ENCODE results near the gene MAP3K13. TPM values are rescaled to one million over a fixed set of nuclear protein-coding genes. Genes with fewer than 3 reads are reported as not detected.

MAP3K13 gene, protein sequence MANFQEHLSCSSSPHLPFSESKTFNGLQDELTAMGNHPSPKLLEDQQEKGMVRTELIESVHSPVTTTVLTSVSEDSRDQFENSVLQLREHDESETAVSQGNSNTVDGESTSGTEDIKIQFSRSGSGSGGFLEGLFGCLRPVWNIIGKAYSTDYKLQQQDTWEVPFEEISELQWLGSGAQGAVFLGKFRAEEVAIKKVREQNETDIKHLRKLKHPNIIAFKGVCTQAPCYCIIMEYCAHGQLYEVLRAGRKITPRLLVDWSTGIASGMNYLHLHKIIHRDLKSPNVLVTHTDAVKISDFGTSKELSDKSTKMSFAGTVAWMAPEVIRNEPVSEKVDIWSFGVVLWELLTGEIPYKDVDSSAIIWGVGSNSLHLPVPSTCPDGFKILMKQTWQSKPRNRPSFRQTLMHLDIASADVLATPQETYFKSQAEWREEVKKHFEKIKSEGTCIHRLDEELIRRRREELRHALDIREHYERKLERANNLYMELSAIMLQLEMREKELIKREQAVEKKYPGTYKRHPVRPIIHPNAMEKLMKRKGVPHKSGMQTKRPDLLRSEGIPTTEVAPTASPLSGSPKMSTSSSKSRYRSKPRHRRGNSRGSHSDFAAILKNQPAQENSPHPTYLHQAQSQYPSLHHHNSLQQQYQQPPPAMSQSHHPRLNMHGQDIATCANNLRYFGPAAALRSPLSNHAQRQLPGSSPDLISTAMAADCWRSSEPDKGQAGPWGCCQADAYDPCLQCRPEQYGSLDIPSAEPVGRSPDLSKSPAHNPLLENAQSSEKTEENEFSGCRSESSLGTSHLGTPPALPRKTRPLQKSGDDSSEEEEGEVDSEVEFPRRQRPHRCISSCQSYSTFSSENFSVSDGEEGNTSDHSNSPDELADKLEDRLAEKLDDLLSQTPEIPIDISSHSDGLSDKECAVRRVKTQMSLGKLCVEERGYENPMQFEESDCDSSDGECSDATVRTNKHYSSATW
- total RNA-seq = 10.3 and 11.8 TPM in 2 replicates

DNA sequence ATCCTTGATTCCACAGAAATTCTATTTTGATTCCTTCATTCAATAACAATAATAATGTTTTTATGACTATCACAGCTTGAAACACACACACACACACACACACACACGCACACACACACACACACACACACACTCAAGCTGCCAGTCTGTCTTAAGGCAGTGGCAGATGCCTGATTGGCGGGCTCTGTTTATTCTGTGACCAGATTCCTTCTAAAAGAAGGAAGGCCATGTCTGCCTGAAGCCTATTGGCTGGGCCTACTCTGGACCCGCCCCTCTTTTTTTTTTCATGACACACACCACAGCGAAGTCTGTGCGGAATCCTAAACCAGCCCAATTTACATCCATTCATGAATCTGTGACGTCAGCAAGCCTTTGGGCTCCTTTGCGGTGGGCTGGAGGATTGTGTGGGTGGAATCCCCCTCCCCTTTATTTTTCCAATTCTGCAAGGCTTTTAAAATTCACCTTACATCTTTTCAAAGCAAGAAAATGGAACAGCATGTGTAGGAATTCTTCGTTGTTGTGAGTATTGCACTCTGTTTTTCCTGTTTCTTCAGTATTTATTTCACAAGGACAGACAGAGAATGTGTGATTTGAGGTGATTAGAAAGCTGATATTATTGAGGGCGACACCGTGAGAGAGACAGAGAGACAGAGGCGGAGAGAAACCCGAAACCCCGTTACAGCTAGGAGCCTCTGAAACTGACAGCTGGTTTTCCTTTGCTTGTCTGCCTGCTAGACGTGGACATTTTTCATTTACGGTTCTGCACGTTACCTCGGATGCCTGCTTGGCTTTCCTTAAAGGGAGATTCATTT lies at the start of gene MAP3K13:
TSS of gene MAP3K13 (plus strand) at position 287 of the 812 bp plus-strand sequence. CDS start 65,446 bp downstream, outside the sequence.
- intact Hi-C loops (cut with micrococcal nuclease) = loop anchor here (2.0 kb wide), 1 partner anchor 136 kb away; the partner anchor contains the start of gene TMEM41A

DNA sequence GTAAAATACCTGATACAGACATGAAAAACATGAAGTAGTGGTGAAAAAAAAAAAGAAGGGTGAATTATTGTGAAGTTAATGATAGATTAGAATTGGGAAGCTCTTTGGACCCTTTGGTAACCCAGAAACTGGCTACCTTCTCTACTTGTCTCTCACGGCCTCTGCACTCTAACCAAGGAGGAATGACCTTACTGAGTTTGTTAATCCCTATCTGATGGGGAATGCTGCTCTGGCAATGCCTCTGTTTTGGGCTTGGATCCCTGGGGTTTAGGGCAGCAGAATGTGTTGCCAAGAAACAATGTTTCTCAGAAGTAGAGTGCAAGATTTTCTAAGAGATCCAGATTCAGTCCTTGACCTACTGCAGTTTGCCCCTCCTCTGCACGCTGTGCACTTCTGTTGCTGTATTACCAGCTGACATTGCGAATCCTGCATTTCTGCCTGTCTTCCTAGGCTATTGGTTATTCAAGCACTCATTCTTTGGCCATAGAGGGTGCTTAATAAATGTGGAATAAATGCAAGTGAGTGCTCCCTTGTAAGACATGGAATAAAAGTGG lies 49.2 kb upstream of the MAP3K13 start:
- intact Hi-C loops (cut with micrococcal nuclease) = no loop called here

DNA sequence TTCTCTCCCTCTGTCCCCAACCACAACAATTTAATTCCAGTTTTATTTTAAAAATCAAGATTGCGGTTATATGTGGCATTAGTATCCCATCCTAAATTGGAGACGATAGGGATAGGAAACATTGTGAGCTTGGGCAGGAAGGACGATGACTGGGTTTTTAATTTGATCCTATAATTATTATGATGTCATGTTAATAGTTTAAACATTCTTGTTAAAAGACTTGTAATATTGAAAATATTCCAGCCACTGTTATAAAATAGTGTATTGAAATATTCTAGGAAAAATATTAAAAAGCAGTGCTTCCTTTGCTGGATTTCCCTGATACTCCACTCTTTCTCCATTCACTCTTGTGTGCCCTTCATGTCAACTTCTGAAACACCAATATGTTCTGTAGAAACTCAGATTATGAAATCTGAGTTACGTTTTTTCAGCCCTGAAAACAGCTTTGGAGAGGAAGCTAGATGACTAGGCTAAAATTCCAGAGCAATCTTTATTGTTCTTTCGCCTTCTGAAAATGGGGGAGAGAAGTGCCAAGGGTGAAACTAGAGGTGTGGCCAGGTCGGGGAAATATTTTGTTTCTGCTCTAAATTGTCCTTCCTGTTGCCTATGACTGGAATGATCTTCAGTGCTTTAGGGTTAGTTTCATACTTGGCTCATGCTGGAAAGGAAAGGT lies 46.1 kb upstream of the MAP3K13 start:
- intact Hi-C loops (cut with micrococcal nuclease) = no loop called here

DNA sequence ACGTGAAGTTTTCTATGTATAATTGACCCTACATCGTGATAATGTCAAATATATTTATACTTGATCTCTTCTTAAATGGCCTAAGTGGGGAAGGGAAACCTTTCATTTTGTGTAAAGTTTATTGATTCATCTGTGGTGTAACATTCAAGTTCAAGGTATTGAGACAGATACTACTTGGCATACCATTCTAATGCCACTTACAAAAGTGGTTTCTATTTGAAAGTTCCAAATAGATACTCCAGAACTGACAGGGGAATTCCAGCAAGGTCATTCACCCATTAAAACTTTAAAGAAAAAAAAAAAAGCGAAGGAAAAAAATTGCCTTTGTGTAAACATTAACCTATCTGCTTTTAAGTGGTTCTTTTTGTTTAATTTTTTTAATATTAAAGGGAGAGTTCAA lies 45.3 kb upstream of the MAP3K13 start:
- intact Hi-C loops (cut with micrococcal nuclease) = no loop called here

DNA sequence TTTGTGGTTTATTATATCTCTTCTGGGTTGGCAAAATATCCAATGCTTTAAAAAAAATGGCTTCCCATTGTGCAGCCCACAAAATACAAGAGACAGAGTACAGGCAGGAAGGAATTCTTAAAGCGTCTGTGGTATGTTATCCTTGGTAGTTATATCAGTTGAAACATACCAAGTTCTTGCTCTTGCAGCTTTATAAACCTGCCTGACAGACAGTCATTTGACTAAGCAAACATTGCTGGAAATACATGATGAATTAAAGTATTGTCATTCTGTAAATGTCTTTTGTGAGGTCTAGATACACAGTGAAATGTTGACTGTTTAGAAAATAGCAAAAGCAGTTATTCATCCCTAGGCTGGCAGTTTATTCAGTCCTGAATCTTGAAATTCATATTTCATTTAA lies 44.8 kb upstream of the MAP3K13 start:
- intact Hi-C loops (cut with micrococcal nuclease) = no loop called here

DNA sequence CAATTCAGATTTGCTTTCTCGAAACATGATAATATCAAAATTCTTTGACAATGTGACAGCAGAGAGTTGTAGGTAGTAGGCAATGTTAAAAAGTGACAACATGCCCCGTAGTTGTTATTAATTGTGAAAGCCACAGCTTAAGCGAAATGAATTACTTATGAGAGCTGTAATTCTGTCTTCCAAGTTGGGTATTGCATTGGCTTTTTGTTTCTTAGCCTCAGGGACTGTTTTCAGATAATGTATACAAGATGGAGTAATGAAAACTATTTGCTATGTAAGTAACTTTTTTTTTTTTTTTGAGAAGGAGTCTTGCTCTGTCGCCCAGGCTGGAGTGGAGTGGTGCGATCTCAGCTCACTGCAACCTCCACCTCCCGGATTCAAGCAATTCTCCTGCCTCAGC lies 43.1 kb upstream of the MAP3K13 start:
- intact Hi-C loops (cut with micrococcal nuclease) = no loop called here

DNA sequence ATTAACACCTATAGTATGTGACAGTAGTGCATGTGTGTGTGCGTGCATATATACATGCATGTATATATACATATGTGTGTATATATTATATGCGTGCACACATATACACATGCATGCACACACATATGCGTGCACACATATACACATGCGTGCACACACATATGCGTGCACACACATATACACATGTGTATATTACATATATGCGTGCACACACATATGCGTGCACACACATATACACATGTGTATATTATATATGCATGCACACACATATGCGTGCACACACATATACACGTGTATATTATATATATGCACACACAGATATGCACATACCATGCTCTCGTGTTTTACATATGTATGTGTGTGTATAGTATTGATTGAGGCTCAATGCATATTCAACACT lies 42.0 kb upstream of the MAP3K13 start:
- intact Hi-C loops (cut with micrococcal nuclease) = no loop called here

DNA sequence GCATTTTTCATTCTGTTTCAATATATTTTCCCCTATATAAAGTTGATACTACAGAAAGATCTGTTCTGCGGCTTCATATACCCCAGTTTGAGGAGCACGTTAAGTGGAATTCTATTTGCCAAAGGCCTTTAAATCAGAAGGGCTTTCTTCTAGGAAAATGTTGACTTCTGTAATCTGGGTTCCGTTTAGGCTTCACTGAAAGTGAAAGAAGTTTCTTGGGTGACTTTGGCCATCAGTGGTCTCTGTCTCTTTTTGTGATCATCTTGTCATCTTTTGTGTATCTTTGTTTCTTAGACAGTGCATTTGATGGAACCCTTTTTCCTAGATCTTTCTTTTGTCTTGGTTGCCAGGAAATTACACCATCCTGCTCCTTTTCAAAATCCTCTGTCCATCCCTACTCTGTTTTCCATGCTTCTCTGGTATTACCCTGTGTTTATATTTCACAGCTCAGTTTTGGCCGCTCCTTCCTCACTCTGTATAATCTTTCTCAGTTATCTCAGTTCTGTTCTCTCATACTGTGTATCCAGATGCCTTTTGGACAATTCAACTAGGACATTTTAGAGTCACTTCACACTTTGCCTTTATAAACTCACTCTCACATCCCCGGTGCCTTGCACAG lies 40.7 kb upstream of the MAP3K13 start:
- intact Hi-C loops (cut with micrococcal nuclease) = no loop called here

DNA sequence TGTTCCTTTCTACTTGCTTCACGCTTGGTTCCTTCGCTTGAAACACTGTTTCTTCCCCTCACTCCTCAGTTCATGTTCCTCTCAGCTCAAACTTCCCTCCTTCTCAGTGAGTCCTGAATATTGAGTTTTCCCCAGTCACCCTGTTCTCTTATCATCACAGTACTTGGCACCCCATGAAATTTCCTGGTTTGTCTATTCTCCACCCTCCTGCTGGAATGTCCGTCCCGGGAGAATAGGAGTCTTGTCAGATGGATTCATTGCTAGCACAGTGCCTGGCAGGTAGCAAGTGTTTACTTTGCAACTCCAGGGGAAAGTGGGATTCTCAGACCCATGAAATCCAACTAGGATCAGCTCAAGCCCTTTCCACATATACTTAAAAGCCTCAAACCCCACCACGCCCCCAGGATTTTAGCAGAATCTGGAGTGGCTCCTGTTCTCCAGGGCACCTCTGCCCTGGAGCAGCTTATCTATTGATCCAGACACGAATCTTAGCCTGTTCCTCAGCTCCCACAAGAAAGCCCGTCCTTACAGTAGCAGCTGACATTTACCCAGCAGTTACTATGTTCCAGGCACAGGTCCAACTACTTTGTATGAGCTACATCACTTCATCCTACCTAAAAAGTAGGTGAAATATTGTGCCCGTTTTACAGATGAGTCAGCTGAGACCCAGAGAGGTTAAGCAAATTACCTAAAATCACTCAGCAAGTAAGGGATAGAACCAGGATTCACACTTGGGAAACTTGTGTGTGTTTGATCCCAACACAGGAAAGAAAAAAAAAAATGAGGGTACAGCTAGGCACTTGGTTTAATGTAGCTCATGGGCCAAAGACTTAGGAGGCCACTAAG lies 36.8 kb upstream of the MAP3K13 start:
- intact Hi-C loops (cut with micrococcal nuclease) = no loop called here

DNA sequence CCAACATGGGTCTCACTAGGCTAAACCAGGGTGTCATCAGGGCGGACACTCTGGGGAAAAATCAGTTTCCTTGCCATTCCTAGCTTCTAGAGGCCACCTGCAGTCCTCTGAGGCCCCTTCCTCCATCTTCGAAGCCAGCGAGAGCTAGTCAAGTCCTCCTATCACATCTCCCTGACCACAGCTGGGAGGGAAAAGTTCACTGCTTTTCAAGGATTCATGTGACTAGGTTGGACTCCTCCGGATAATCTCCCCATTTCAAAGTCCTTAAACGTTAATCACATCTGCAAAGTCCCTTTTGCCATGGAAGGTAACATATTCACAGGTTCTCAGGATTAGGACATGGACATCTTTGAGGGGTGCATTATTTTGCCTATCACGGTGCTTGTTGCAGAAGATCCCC lies 35.9 kb upstream of the MAP3K13 start:
- intact Hi-C loops (cut with micrococcal nuclease) = no loop called here

DNA sequence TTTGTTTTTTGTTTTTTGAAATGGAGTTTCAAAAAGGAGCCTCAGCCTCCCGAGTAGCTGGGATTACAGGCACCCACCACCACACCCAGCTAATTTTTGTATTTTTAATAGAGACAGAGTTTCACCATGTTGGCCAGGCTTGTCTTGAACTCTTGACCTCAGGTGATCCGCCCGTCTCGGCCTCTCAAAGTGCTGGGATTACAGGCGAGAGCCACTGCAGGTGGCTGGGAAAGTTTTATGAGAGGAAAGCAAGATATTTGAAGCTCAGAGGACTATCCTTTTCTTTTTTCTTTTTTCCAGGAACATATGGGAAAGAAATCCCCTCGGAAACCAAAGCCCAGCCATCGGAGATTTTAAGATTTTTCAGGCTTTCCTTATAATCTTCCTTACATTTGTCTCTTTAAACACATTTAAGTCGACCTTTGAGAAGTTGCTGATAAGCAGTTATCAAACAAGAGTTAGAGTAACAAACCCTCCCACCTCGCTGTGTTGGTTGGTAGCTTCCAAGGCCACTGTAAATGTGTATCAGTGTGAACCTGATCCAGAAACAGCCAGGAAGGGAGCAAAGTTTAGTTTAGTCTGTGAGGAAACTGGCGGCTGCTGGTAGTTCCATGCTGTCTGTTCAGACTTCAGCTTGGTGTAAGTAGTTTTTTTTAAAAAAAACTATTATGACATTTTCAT lies 34.5 kb upstream of the MAP3K13 start:
- intact Hi-C loops (cut with micrococcal nuclease) = no loop called here

DNA sequence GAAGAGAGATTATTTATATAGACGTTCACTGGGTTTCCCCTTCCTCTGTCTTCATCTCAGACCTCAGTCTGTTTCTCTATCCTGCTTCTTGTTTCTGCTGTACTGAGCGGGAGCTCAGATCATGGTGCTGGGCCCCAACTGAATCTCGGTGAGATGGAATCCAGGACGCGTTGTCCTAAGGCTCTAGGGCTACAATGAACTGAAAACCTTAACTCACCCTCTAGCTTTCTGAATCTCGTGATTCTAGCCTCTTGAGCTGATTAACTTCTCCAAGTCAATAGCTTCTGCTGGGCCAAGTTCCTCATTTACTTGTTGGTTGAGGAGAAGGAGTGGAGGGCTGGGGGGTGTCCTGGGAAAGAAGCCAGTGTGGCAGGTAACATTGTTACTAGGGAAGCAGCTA lies 32.7 kb upstream of the MAP3K13 start:
- intact Hi-C loops (cut with micrococcal nuclease) = no loop called here

DNA sequence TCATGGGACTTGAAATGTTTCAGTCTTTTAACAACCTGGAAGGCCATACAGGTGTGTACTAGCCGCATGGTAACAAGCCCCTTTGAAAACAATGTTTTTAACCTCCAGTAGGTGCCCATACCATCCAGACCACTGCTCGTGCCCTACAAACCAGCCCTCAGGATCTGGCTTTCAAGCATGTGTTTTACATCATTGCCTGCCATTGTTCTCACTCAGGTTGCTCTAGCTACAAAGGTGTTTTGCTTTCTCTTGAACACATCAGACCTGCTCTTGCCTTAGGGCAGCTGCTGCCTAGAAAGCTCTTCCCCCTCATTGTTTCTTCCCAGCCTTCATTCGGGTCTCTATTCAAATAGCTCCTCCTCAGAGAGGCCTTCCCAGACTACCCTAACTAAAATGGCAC lies 32.3 kb upstream of the MAP3K13 start:
- intact Hi-C loops (cut with micrococcal nuclease) = no loop called here

DNA sequence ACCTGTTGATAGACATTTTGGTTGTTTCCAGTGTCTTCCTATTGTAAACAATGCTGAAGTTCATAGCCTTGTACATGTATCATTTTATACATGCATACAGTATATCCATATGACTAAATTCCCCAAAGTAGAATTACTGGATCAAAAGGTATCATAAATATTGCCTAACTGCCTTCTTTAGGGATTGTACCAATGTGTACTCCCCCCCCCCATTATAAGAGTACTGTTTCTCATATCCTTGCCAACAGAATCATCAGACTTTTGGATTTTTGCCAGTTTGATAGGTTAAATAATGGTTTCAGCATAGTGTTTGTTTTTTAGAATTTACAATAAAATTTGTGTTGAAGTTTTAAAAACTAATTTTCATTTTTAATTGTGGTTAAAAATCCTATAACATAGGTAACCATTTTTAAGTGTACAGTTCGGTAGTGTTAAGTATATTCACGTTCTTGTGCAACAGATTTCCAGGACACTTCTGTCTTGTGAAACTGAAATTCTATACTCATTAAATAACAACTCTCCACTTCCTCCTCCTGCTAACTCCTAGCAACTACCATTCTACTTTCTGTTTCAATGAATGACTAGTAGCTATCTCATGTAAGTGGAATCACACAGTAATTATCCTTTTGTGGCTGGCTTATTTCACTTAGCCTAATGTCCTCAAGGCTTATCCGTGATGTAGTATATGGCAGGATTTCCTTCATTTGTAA lies 30.8 kb upstream of the MAP3K13 start:
- intact Hi-C loops (cut with micrococcal nuclease) = no loop called here

DNA sequence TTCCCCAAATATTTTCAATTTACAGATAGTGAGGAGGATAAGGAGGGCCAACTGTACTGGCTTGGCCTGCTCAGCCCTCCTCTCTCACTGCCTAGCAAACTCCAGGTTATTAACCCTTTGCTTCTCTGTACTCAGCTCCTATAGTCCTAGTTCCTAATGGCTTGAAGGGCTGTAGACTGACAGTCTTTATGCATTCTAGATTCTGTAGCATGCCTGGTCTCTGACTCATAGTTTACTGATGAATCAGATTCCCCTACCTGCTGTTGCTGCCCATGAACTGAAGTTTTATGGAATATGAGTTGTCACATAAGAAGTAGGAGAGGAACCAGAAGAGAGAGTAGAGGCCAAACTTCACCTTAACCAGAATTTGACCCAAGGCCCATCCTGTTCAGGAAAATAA lies 27.1 kb upstream of the MAP3K13 start:
- intact Hi-C loops (cut with micrococcal nuclease) = no loop called here

DNA sequence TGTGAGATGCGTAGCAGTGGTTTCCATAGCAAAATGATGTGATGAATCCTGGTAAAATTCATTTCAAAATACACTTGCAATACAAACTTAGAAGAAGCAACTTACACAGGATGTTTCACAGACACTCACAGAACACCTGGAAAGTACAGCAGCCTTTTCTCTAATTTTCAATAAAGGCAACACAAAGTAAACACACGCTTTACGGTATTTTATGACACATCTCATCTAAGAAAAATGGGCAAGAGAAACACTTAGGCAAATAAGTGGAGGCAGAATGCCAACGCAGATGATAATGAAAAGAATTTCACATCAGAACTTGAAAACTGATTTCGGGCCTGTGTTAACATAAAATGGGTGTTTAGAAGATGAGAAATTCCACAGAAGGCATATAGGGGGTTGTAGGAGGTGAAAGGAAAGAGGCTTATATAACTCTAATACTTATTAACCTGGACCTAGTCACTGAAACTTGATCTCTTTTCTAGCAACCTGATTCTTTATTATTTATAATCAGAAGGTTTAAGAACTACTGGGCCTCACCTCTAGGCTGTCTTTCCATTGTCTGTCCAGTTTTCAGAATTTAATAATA lies 25.6 kb upstream of the MAP3K13 start:
- intact Hi-C loops (cut with micrococcal nuclease) = no loop called here

DNA sequence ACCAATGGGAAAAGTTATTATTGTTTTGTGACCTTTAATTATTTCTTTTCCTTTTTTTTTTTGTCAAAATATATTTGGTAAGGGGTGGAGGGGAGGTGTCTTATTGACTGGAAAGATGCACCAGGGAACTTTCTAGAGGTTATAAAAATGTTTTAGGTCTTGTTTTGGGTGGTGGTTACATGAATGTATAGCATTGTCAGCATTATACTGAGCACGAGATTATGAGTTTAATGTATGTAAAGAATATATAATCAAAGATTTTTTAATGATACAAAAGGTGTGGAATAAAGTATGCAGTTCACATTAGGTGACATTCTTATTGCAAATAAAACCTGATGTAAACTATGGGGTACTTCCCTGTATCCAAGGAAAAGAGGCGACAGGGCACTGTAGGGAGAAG lies 23.0 kb upstream of the MAP3K13 start:
- intact Hi-C loops (cut with micrococcal nuclease) = no loop called here

DNA sequence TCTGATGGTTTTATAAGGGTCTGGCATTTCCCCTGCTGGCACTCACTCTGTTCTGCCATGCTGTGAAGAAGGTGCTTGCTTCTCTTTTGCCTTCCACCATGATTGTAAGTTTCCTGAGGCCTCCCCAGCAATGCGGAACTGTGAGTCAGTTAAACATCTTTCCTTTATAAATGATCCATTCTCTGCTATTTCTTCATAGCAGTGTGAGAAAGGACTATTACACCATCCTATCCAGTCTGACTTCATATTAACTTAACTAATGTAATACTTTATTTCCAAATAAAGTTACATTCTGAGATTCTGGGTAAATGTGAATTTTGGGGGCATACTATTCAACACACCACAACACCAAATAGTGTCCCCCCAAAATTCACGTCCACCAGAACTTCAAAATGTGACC lies 22.2 kb upstream of the MAP3K13 start:
- intact Hi-C loops (cut with micrococcal nuclease) = no loop called here
